ENCODE measurements around the gene CEACAM7. TPM values are rescaled to one million over a fixed set of nuclear protein-coding genes. Genes with fewer than 3 reads are reported as not detected.

The CEACAM7 gene
- total RNA-seq, 1 experiment from 2014 or later: 0.15 TPM

GRCh38 chr19:41624937-41625336 lies 63.1 kb downstream of the CEACAM7 start (continued):
- TF ChIP-seq ZNF425 (CRISPR knock-in tag; conservative IDR thresholded peaks at IDR 0.05): no peak
- no peak for TF ChIP-seq FOXK1 (CRISPR knock-in tag; IDR thresholded peaks at IDR 0.05)
- no peak for TF ChIP-seq E2F5 (CRISPR knock-in tag; IDR thresholded peaks at IDR 0.05)
- no peak for TF ChIP-seq TP53 (CRISPR knock-in tag; IDR thresholded peaks at IDR 0.05)

GRCh38 chr19:41624515-41624914 lies 63.6 kb downstream of the CEACAM7 start:
- H3K9me3 Mint-ChIP-seq: no peaks in the 10 kb centered on the region
- DNase-seq (ENCODE audit: low spot score) (no peak), ATAC-seq (no peak)
- peaks cover 7% of the 10 kb centered on the region for H3K27me3 Mint-ChIP-seq (ENCODE audit: low read depth)
- no peak overlapping the region for H3K27ac Mint-ChIP-seq
- H3K36me3 Mint-ChIP-seq: no peaks in the 10 kb centered on the region
- CTCF ChIA-PET: interaction anchor here (0.6 to 1.3 kb wide), 3 partner anchors 22 to 129 kb away, joined by 3 to 4 read pairs (median 3); no protein-coding TSS in a partner anchor
- H3K4me1 Mint-ChIP-seq: no peaks in the 10 kb centered on the region
- H3K4me3 Mint-ChIP-seq: no peak overlapping the region
- TF ChIP-seq USF1 (CRISPR knock-in tag; IDR thresholded peaks at IDR 0.05) (no peak), OVOL2 (CRISPR knock-in tag; IDR thresholded peaks at IDR 0.05; ENCODE audit: borderline replicate concordance) (no peak), ZNF138 (CRISPR knock-in tag; conservative IDR thresholded peaks at IDR 0.05) (no peak), RELA (CRISPR knock-in tag; IDR thresholded peaks at IDR 0.05; ENCODE audit: borderline replicate concordance) (no peak), NR3C1 (CRISPR knock-in tag; conservative IDR thresholded peaks at IDR 0.05; ENCODE audit: low read depth) (no peak), MLX (CRISPR knock-in tag; IDR thresholded peaks at IDR 0.05) (no peak), ESRRA (CRISPR knock-in tag; IDR thresholded peaks at IDR 0.05; ENCODE audit: borderline replicate concordance) (no peak)
- POLR2A ChIA-PET: no interaction called here

GRCh38 chr19:41623360-41623759 lies 64.7 kb downstream of the CEACAM7 start:
- CTCF ChIA-PET: no interaction called here
- no peak for DNase-seq (ENCODE audit: low spot score)
- H3K27ac Mint-ChIP-seq: no peak overlapping the region

More at GRCh38 chr19:41623360-41623759, 64.7 kb downstream of the CEACAM7 start:
- peaks cover 7% of the 10 kb centered on the region for H3K27me3 Mint-ChIP-seq (ENCODE audit: low read depth)
- H3K36me3 Mint-ChIP-seq: no peaks in the 10 kb centered on the region
- TF ChIP-seq RELA (CRISPR knock-in tag; IDR thresholded peaks at IDR 0.05; ENCODE audit: borderline replicate concordance) (no peak), ELF4 (CRISPR knock-in tag; IDR thresholded peaks at IDR 0.05; ENCODE audit: low read depth) (no peak), CDX4 (CRISPR knock-in tag; IDR thresholded peaks at IDR 0.05; ENCODE audit: borderline replicate concordance) (no peak), ATF3 (CRISPR knock-in tag; conservative IDR thresholded peaks at IDR 0.05) (no peak), ZNF232 (CRISPR knock-in tag; IDR thresholded peaks at IDR 0.05) (no peak), USF1 (CRISPR knock-in tag; IDR thresholded peaks at IDR 0.05) (no peak)
- no peak for ATAC-seq
- POLR2A ChIA-PET: no interaction called here
- H3K9me3 Mint-ChIP-seq: no peaks in the 10 kb centered on the region
- no peak overlapping the region for H3K4me3 Mint-ChIP-seq
- H3K4me1 Mint-ChIP-seq: no peaks in the 10 kb centered on the region

Other genes starting within 250 kb of the CEACAM7 start
- 77.6 to 85.6 TPM (median 82.6 TPM) in 3 replicates for gene DMAC2, start 248.4 kb downstream of the CEACAM7 start, total RNA-seq (2021)
- gene ERICH4, start 245.1 kb downstream of the CEACAM7 start, total RNA-seq (2021): 0.24 TPM in 1 of 3 replicates, not detected in the others
- 0.35 to 0.55 TPM in 2 of 3 replicates, not detected in the other for gene CEACAM21, start 112.1 kb downstream of the CEACAM7 start, total RNA-seq (2021)
- gene CEACAM4, start 61.2 kb downstream of the CEACAM7 start, total RNA-seq (2021): not detected in 3 replicates
- gene CEACAM5, start 20.4 kb upstream of the CEACAM7 start, total RNA-seq (2021): 0.23 to 1.3 TPM (median 0.46 TPM) in 3 replicates
- gene CEACAM6, start 67.3 kb upstream of the CEACAM7 start, total RNA-seq (2021): 0.37 to 0.53 TPM (median 0.41 TPM) in 3 replicates
- not detected in 3 replicates for gene CEACAM3, start 108.3 kb upstream of the CEACAM7 start, total RNA-seq (2021)
- gene LYPD4, start 156.4 kb upstream of the CEACAM7 start, total RNA-seq (2021): not detected in 3 replicates
- not detected in 3 replicates for gene DMRTC2, start 156.8 kb upstream of the CEACAM7 start, total RNA-seq (2021)
- 3,152 to 3,787 TPM (median 3,713 TPM) in 3 replicates for gene RPS19, start 172.0 kb upstream of the CEACAM7 start, total RNA-seq (2021)
- gene CD79A, start 189.0 kb upstream of the CEACAM7 start, total RNA-seq (2021): 0.42 to 1.2 TPM (median 0.71 TPM) in 3 replicates
- 77.2 to 102 TPM (median 82.9 TPM) in 3 replicates for gene ARHGEF1, start 194.9 kb upstream of the CEACAM7 start, total RNA-seq (2021)
- 0.30 to 0.66 TPM (median 0.31 TPM) in 3 replicates for gene ERFL, start 240.2 kb upstream of the CEACAM7 start, total RNA-seq (2021)